NCI-H187 treated with DMSO at 0.1 percent for 48 hours (cell line): ENCODE measurements around the gene IFNL1.
"Not testable (repeated sequence)": the region's sequence is repeated elsewhere in the genome, so short reads cannot be mapped to it uniquely, and the experiment has no call there.

Source experiments
- DNase-seq: peaks from one replicate; lab custom pipeline; 2025; lab: John Stamatoyannopoulos, UW

IFNL1 gene

DNA sequence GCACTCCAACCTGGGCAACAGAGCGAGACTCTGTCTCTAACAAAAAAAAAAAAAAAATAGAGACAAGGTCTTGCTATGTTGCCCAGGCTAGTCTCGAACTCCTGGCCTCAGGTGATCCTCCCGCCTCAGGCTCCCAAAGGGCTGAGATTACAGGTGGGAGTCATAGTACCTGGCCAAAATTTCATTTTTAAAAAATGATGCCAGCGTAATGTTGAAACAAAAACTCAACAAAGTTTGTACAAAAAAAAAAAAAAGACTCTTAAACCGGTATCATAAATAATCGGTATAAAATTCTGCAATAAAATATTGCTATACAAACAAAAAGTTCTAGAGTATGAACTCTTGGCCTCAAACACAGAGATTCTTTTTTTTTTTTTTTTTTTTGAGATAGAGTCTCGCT lies 36.1 kb downstream of the IFNL1 start:
- DNase-seq, result no peak

DNA sequence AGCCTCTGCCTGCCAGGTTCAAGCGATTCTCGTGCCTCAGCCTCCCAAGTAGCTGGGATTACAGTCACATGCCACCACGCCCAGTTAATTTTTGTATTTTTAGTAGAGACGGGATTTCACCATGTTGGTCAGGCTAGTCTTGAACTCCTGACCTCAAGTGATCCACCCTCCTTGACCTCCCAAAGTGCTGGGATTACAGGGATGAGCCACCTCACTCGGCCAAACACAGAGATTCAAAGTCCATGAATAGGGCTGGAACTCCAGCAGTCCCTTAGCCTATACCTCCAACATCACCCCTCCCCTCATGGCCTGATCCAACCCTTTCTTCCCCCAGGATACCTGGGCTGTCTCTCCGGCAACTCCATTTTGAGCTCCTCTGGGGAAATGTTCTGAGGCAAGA lies 36.5 kb downstream of the IFNL1 start:
- DNase-seq, result not testable (repeated sequence)

DNA sequence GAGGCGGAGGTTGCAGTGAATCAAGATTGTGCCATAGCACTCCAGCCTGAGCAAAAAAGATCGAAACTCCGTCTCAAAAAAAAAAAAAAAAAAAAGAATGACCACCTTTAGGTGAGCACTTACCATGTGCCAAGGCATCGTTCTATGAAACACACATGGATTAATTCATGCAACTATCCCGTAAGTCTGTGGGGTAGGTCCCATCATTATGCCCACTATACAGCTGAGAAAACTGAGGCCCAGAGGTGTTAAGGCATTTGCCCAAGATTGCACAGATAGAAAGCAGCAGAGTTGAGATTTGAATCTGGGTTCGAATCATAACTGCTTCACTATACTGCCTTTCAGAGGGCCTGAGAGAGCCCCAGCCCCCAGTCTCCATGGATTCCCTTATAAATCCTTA lies 37.3 kb downstream of the IFNL1 start:
- DNase-seq, result no peak

DNA sequence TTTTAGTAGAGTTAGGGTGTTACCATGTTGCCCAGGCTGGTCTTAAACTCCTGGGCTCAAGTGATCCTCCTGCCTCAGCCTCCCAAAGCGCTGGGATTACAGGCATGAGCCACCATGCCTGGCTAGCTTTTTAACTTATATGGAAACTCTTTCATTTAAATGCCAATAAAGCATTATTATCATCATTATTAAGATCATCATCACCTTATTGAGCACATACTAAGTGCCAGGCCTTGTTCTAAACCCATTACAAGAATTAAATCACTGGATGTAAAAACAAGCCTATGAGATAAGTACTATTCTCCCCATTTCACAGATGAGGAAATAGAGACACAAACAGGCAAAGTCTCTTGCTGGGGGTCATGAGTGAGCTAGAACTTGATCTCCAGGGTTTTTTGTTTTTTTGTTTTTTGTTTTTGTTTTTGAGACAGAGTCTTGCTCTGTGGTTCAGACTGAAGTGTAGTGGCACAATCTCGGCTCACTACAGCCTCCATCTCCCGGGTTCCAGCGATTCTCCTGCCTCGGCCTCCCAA lies 38.3 kb downstream of the IFNL1 start:
- DNase-seq, result no peak

DNA sequence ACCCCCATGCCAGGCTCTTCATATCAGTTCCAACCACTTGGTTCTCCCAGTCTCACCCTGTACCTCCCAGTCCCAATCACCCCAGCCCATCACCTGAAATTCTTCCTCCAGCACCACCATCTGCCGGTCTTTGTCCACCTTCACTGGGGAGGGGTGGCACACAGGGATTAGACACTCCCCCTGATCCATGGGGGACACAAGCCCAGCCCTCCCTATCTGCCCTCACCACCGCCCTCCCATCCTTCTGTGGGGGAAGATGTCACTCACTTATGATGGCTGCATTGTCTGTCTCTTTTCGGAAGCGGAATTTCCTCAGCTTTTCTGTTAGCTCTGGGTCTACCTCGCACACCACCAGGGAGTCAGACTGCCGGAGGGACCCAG lies 39.0 kb downstream of the IFNL1 start:
- no peak for DNase-seq

DNA sequence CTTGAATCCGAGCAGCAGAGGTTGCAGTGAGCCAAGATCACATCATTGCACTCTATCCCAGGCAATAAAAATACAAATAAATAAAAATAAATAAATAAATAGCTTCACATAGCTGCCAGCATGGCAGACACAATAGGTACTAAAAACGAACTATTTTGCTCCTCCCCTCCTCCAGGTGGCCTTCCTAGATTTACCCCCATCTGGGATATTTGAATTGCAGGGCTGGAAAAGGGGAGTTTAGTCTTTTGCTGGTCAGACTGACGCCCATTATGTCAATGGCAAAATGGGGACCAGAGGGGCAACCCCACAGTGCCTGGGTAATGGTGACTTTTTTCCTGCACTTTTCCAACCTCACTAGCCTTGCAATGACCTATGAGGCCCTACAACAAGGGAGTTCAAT lies 40.3 kb downstream of the IFNL1 start:
- DNase-seq, result no peak

- DNase-seq, result no peak
Measured at GRCh38 chr19:39339674-39340073, 43.5 kb downstream of the IFNL1 start.

GRCh38 chr19:39340156-39340555 lies 43.9 kb downstream of the IFNL1 start:
- not testable (repeated sequence) for DNase-seq

GRCh38 chr19:39341129-39341718 lies 45.0 kb downstream of the IFNL1 start:
- DNase-seq, result no peak

DNA sequence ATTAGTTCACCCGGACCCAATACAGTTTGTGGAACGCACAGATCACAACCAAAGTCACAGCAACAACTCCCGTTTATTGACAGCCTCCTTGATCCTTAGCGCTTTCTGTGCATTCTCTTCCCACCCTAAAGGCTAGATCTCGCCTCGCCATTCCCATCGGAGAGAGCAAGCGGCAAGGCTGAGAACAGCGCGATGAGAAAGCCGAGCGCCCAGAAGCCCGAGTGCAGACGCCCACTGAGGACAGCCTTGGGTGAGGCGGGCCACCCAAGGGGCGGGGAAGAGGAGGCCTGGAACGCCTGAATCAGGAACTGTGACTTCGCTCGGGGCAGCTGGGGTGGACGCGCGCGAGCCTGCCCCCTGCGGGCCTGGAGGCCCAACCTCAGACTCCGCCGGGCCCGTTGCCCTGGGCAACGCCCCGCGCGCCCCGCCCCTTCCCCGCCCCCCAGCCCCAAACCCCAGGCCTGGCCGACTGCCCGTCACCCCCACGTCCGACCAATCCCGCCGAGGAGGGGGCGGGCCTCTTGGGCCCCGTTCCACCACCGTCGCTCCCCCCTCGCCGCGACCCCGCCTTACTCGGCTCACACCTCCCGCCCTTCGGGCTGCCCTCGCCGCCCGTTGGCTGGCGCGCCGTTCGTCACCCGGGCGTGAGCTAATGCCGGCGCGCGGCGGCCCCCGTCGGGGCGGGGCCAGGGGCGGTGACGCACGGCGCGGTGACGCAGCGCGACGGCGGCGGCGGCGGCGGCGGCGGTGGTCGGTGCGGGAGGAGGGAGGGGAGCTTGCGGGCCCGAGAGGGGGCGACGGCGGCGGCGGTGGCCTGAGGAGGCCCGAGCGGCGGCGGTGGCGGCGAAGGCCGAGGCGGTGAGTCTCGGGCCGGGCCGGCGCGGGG lies 45.8 kb downstream of the IFNL1 start, which contains the start of gene SAMD4B:
Gene SAMD4B, plus strand, starts transcription at position 703 of the 886 bp plus-strand sequence. CDS start 14,473 bp downstream, outside the sequence.
- DNase-seq, result peak; percentile 98

- DNase-seq, result no peak
Measured at GRCh38 chr19:39342647-39343305, 46.6 kb downstream of the IFNL1 start.

- DNase-seq, result no peak
Measured at GRCh38 chr19:39345956-39346355, 49.7 kb downstream of the IFNL1 start.

DNA sequence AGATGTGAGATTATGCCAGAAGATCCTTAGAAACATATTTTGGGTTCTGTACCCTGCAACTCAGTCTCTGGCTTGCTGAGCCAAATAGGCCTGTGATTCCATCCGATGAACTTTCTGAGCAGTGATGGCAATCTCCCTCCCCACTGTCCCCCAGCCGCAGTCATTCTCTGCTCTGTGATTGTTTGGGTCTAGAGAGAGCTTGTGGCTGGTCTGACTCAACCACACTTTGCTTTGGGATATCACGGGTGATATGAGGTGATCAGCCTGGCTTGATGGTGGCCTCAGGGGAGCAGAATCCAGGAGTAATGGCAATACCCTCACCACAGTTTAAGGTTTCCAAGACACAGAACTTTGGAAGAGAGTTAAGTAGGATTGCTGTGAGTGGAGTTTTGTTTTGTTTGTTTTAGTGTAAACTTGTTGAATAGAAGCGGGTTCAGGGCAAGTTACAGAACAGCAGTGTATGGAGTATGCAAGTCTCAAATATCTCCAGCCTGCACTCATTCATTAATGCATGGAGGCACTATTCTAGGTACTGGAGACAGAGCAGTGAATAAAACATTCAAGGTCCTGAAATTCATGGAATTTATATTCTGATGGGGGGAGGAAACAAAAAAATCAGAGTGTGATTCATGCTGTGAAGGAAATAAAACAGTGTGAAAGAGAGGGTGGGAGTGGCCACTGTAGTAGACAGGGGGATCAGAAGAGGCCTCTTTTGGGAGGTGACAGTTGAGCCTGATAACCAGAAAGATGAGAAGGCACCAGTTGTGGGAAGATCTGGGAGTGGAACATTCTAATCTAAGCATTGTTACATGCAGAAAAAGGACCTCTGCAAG lies 51.3 kb downstream of the IFNL1 start:
- DNase-seq, result no peak
